GM18867 (cell line): ENCODE results near the gene PLCB1.
"Not testable (repeated sequence)": the region's sequence is repeated elsewhere in the genome, so short reads cannot be mapped to it uniquely, and the experiment has no call there.

Experiments used
- ATAC-seq: cut with Tn5 transposase; IDR thresholded peaks from one replicate; pipeline ENCODE4 v1.9.1; 2021; ENCODE audit warnings: mild to moderate bottlenecking, moderate library complexity; ENCODE audit not compliant: unreplicated experiment

The PLCB1 gene

GRCh38 chr20:8362457-8362856 lies 230.4 kb downstream of the PLCB1 start:
- no peak for ATAC-seq

- no peak for ATAC-seq
Measured at GRCh38 chr20:8363970-8364733, 232.1 kb downstream of the PLCB1 start.

- no peak for ATAC-seq
Measured at GRCh38 chr20:8364734-8365078, 232.6 kb downstream of the PLCB1 start.

- no peak for ATAC-seq
Measured at GRCh38 chr20:8365634-8366033, 233.6 kb downstream of the PLCB1 start.

- ATAC-seq: no peak
Measured at GRCh38 chr20:8366303-8366923, 234.3 kb downstream of the PLCB1 start.

GRCh38 chr20:8367689-8368088 lies 235.6 kb downstream of the PLCB1 start:
- no peak for ATAC-seq

GRCh38 chr20:8368670-8369069 lies 236.6 kb downstream of the PLCB1 start:
- ATAC-seq: no peak

GRCh38 chr20:8369311-8369710 lies 237.2 kb downstream of the PLCB1 start:
- no peak for ATAC-seq

GRCh38 chr20:8370774-8371173 lies 238.7 kb downstream of the PLCB1 start:
- no peak for ATAC-seq

- no peak for ATAC-seq
Measured at GRCh38 chr20:8372824-8373380, 240.8 kb downstream of the PLCB1 start.

GRCh38 chr20:8373579-8373978 lies 241.5 kb downstream of the PLCB1 start:
- ATAC-seq: no peak

GRCh38 chr20:8375898-8376297 lies 243.8 kb downstream of the PLCB1 start:
- ATAC-seq: no peak

GRCh38 chr20:8376940-8377339 lies 244.9 kb downstream of the PLCB1 start:
- no peak for ATAC-seq

GRCh38 chr20:8379125-8379524 lies 247.1 kb downstream of the PLCB1 start:
- not testable (repeated sequence) for ATAC-seq

GRCh38 chr20:8385247-8385646 lies 253.2 kb downstream of the PLCB1 start:
- no peak for ATAC-seq

- ATAC-seq: no peak
Measured at GRCh38 chr20:8386991-8387390, 254.9 kb downstream of the PLCB1 start.

GRCh38 chr20:8388141-8388540 lies 256.1 kb downstream of the PLCB1 start:
- no peak for ATAC-seq

- ATAC-seq: no peak
Measured at GRCh38 chr20:8388707-8389106, 256.6 kb downstream of the PLCB1 start.

- no peak for ATAC-seq
Measured at GRCh38 chr20:8389381-8390036, 257.4 kb downstream of the PLCB1 start.

GRCh38 chr20:8390037-8390433 lies 258.0 kb downstream of the PLCB1 start:
- ATAC-seq: no peak

GRCh38 chr20:8390500-8390899 lies 258.4 kb downstream of the PLCB1 start:
- ATAC-seq: no peak

- ATAC-seq: no peak
Measured at GRCh38 chr20:8393381-8393780, 261.3 kb downstream of the PLCB1 start.
